HepG2 (cell line): ENCODE measurements around the gene OXLD1. TPM values are rescaled to one million over a fixed set of nuclear protein-coding genes. Genes with fewer than 3 reads are reported as not detected.

Experiments
- DPF2 ChIP-seq: sonication (generic); formaldehyde crosslinking; IDR thresholded peaks from 2 replicates; pipeline ENCODE4 v1.4.0; 2020; ENCODE audit warnings: mild to moderate bottlenecking, low read depth, missing genetic modification reagents, borderline replicate concordance
- HIVEP1 ChIP-seq: sonication (generic); formaldehyde crosslinking; IDR thresholded peaks from 2 replicates; pipeline ENCODE4 v1.4.0; 2020; ENCODE audit warnings: mild to moderate bottlenecking, missing genetic modification reagents
- HNF4G ChIP-seq, 2 experiments: sonication (generic) in 1 of 2; formaldehyde crosslinking in 1 of 2; IDR thresholded peaks; 2 replicates each; pipeline versions ENCODE4 v1.4.0 to v1.6.1; 2011 to 2020; ENCODE audit warnings: borderline replicate concordance in 2 of 2, low read depth in 2 of 2, mild to moderate bottlenecking in 2 of 2, low read length in 1 of 2, missing genetic modification reagents in 1 of 2, moderate library complexity in 1 of 2
- ISX ChIP-seq: sonication (generic); formaldehyde crosslinking; conservative IDR thresholded peaks from 2 replicates; pipeline ENCODE4 v1.5.0; 2020; ENCODE audit warnings: missing genetic modification reagents
- MIER3 ChIP-seq: IDR thresholded peaks from 2 replicates; pipeline ENCODE4 v1.6.1; 2016; ENCODE audit warnings: missing compliant biosample characterization, borderline replicate concordance
- MYNN ChIP-seq: sonication (generic); formaldehyde crosslinking; IDR thresholded peaks from 2 replicates; pipeline ENCODE4 v1.4.0; 2020; ENCODE audit warnings: mild to moderate bottlenecking, low read depth, missing genetic modification reagents
- NCOA5 ChIP-seq: sonication (generic); formaldehyde crosslinking; IDR thresholded peaks from 2 replicates; pipeline ENCODE4 v1.4.0; 2020; ENCODE audit warnings: missing genetic modification reagents
- NFRKB ChIP-seq: fragments of 450-650 bp; IDR thresholded peaks from 2 replicates; pipeline ENCODE4 v1.6.1; 2017
- NFYC ChIP-seq: IDR thresholded peaks from 2 replicates; pipeline ENCODE4 v1.6.1; 2016; ENCODE audit warnings: missing genetic modification reagents, missing compliant biosample characterization
- POLR2G ChIP-seq: fragments of 200-400 bp; formaldehyde crosslinking; IDR thresholded peaks from 2 replicates; pipeline ENCODE4 v1.6.1; 2018; ENCODE audit warnings: mild to moderate bottlenecking, low read depth, low read length, moderate library complexity
- RFX1 ChIP-seq: fragments of 450-650 bp; IDR thresholded peaks from 2 replicates; pipeline ENCODE4 v1.6.1; 2017
- STAT5B ChIP-seq: sonication (generic); formaldehyde crosslinking; IDR thresholded peaks from 2 replicates; pipeline ENCODE4 v1.4.0; 2020; ENCODE audit warnings: missing genetic modification reagents
- TRIM24 ChIP-seq: sonication (generic); formaldehyde crosslinking; IDR thresholded peaks from 2 replicates; pipeline ENCODE4 v1.8.0; 2022; ENCODE audit warnings: mild to moderate bottlenecking, missing genetic modification reagents
- ZFYVE20 ChIP-seq: sonication (generic); formaldehyde crosslinking; IDR thresholded peaks from 2 replicates; pipeline ENCODE4 v1.8.0; 2023; ENCODE audit warnings: low read depth, mild to moderate bottlenecking, moderate library complexity, missing genetic modification reagents, borderline replicate concordance
- ZNF180 ChIP-seq: sonication (generic); formaldehyde crosslinking; IDR thresholded peaks from 2 replicates; pipeline ENCODE4 v1.4.0; 2020; ENCODE audit warnings: low read depth, missing genetic modification reagents, borderline replicate concordance
- ZNF337 ChIP-seq: sonication (generic); formaldehyde crosslinking; IDR thresholded peaks from 2 replicates; pipeline ENCODE4 v1.5.1; 2020; ENCODE audit warnings: missing genetic modification reagents, low read depth, mild to moderate bottlenecking, borderline replicate concordance
- ZNF460 ChIP-seq: sonication (generic); formaldehyde crosslinking; IDR thresholded peaks from 2 replicates; pipeline ENCODE4 v1.5.1; 2020; ENCODE audit warnings: missing genetic modification reagents, mild to moderate bottlenecking, borderline replicate concordance
- ZNF549 ChIP-seq: sonication (generic); formaldehyde crosslinking; IDR thresholded peaks from 2 replicates; pipeline ENCODE4 v1.5.0; 2020; ENCODE audit warnings: missing genetic modification reagents
- ZNF552 ChIP-seq: sonication (generic); formaldehyde crosslinking; IDR thresholded peaks from 2 replicates; pipeline ENCODE4 v1.9.0; 2022; ENCODE audit warnings: missing genetic modification reagents, mild to moderate bottlenecking, borderline replicate concordance
- polyA plus RNA-seq, 8 experiments: library from polyadenylated mRNA; depleted of rRNA in 3 of 8; stranded (reverse) in 7 of 8; unstranded in 1 of 8; fragments of >200 nt; fragmentation: Illumina TruSeq in 4 of 8; extraction: Trizol in 4 of 8; gene quantifications; 2 replicates each; pipeline versions ENCODE4 v1.2.1 to v1.2.3, GENCODE V29; 2011 to 2016; ENCODE audit warnings: low read depth in 4 of 8, missing spikeins in 1 of 8, mixed read lengths in 1 of 8; ENCODE audit not compliant: insufficient read depth in 1 of 8
- total RNA-seq, 5 experiments: library from RNA; depleted of rRNA; stranded (reverse); fragments of >200 nt; fragmentation: Illumina TruSeq; extraction: Trizol; gene quantifications; 2 replicates each; pipeline ENCODE4 v1.2.3, GENCODE V29; 2016; ENCODE audit warnings: low read depth in 1 of 5
- TF ChIP-seq, protein P1 (sequence below), 2 experiments: IDR thresholded peaks; 2 replicates each; pipeline ENCODE4 v1.6.1; 2011 to 2012; ENCODE audit warnings: low read length in 2 of 2, borderline replicate concordance in 1 of 2, low read depth in 1 of 2, mild to moderate bottlenecking in 1 of 2, moderate library complexity in 1 of 2
- TF ChIP-seq, protein P2 (sequence below): sonication (generic); formaldehyde crosslinking; IDR thresholded peaks from 2 replicates; pipeline ENCODE4 v1.4.0; 2020; ENCODE audit warnings: missing genetic modification reagents

Gene OXLD1
- total and polyA plus RNA-seq, 2 of the 13 experiments (the other 11 are each of a cell fraction or from before 2014, with no cell fraction given): 27.1 to 37.5 TPM

- peak; percentile 79; the same call in 1 of the 2 replicates for TF ChIP-seq MYNN (CRISPR knock-in tag)
- TF ChIP-seq ZNF549 (CRISPR knock-in tag): no peak
- TF ChIP-seq HIVEP1 (CRISPR knock-in tag): no peak; the same call in 1 of the 2 replicates
- TF ChIP-seq NFYC: peak; percentile 65
- TF ChIP-seq NFRKB: no peak
- peak; percentile 96 for TF ChIP-seq STAT5B
- TF ChIP-seq ZNF552 (CRISPR knock-in tag): peak; percentile 93
- TF ChIP-seq NCOA5 (CRISPR knock-in tag): no peak
- no peak for TF ChIP-seq RFX1
- TF ChIP-seq ZNF337: no peak
- TF ChIP-seq, protein P1, sequence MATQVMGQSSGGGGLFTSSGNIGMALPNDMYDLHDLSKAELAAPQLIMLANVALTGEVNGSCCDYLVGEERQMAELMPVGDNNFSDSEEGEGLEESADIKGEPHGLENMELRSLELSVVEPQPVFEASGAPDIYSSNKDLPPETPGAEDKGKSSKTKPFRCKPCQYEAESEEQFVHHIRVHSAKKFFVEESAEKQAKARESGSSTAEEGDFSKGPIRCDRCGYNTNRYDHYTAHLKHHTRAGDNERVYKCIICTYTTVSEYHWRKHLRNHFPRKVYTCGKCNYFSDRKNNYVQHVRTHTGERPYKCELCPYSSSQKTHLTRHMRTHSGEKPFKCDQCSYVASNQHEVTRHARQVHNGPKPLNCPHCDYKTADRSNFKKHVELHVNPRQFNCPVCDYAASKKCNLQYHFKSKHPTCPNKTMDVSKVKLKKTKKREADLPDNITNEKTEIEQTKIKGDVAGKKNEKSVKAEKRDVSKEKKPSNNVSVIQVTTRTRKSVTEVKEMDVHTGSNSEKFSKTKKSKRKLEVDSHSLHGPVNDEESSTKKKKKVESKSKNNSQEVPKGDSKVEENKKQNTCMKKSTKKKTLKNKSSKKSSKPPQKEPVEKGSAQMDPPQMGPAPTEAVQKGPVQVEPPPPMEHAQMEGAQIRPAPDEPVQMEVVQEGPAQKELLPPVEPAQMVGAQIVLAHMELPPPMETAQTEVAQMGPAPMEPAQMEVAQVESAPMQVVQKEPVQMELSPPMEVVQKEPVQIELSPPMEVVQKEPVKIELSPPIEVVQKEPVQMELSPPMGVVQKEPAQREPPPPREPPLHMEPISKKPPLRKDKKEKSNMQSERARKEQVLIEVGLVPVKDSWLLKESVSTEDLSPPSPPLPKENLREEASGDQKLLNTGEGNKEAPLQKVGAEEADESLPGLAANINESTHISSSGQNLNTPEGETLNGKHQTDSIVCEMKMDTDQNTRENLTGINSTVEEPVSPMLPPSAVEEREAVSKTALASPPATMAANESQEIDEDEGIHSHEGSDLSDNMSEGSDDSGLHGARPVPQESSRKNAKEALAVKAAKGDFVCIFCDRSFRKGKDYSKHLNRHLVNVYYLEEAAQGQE (IDR thresholded peaks at IDR 0.05; ENCODE audit: borderline replicate concordance in 1 of 2, low read depth in 1 of 2, low read length in 2 of 2): no peak; a peak in 1 of 4 replicates
- TF ChIP-seq, protein P2, sequence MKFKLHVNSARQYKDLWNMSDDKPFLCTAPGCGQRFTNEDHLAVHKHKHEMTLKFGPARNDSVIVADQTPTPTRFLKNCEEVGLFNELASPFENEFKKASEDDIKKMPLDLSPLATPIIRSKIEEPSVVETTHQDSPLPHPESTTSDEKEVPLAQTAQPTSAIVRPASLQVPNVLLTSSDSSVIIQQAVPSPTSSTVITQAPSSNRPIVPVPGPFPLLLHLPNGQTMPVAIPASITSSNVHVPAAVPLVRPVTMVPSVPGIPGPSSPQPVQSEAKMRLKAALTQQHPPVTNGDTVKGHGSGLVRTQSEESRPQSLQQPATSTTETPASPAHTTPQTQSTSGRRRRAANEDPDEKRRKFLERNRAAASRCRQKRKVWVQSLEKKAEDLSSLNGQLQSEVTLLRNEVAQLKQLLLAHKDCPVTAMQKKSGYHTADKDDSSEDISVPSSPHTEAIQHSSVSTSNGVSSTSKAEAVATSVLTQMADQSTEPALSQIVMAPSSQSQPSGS (CRISPR knock-in tag): peak; percentile 96
- no peak for TF ChIP-seq DPF2 (CRISPR knock-in tag)
- peak; percentile 54; the same call in 1 of the 2 replicates for TF ChIP-seq ZNF460 (CRISPR knock-in tag)
- TF ChIP-seq POLR2G: peak; percentile 94
- peak; percentile 85; the same call in 1 of the 2 replicates for TF ChIP-seq ZFYVE20 (CRISPR knock-in tag)
- TF ChIP-seq MIER3 (CRISPR knock-in tag): peak; percentile 96
- no peak for TF ChIP-seq TRIM24 (CRISPR knock-in tag)
- TF ChIP-seq HNF4G (IDR thresholded peaks at IDR 0.05; ENCODE audit: borderline replicate concordance, low read depth, low read length): no peak
- TF ChIP-seq HNF4G (CRISPR knock-in tag; IDR thresholded peaks at IDR 0.05; ENCODE audit: borderline replicate concordance, low read depth): peak; percentile 73
- TF ChIP-seq ISX (CRISPR knock-in tag): no peak
- TF ChIP-seq ZNF180 (CRISPR knock-in tag): 0 out of 2 replicates have a peak, but pooled peaks have one; percentile 19
These were observed 36.7 kb upstream of the OXLD1 start, which contains the start of gene MRPL12 (continued) for GRCh38 chr17:81702934-81703746.
